Breast epithelium (tissue), 3 donors: ENCODE data around the gene IKBKE.

Experiments used
- CTCF ChIP-seq, 3 donors: fragments of 450-650 bp; IDR thresholded peaks; one replicate each; pipeline ENCODE4 v1.5.1; 2016 to 2017; ENCODE audit warnings: antibody characterized with exemption in 3 of 3, mild to moderate bottlenecking in 3 of 3, moderate library complexity in 3 of 3
- POLR2A ChIP-seq: fragments of 450-650 bp; IDR thresholded peaks from one replicate; pipeline ENCODE4 v1.6.1; 2016; ENCODE audit warnings: antibody characterized with exemption, mild to moderate bottlenecking, moderate library complexity
- POLR2AphosphoS5 ChIP-seq, 3 donors: sonication (generic); formaldehyde crosslinking; IDR thresholded peaks; one replicate each; pipeline ENCODE4 v1.6.1; 2017; ENCODE audit warnings: antibody characterized with exemption in 3 of 3

- no peak for TF ChIP-seq POLR2AphosphoS5 (IDR thresholded peaks at IDR 0.05)
- TF ChIP-seq CTCF (IDR thresholded peaks at IDR 0.05): no peak
- TF ChIP-seq POLR2A: no peak
Measured at GRCh38 chr1:206465951-206466350, 4.3 kb upstream of the IKBKE start.
